ENCODE data around the gene MAPRE3.
"Not testable (repeated sequence)": the region's sequence is repeated elsewhere in the genome, so short reads cannot be mapped to it uniquely, and the experiment has no call there.

Gene MAPRE3

GRCh38 chr2:27069961-27070618, 99.7 kb downstream of the MAPRE3 start:
- Histone ChIP-seq H3K27ac (peak overlapping the region; percentile 75 to 93 (median 90); a peak in 21 of 22 replicates), H3K4me2 (peak overlapping the region; percentile 93 to 100 (median 99)), H3K27me3 (no peaks in the 10 kb centered on the region), H3K9ac (peak overlapping the region; percentile 83 to 96 (median 89)), H3K9me3 (replicated peaks in 1 of 11) (no peaks in the 10 kb centered on the region), H4K20me1 (peaks cover 15 to 55% (median 45%) of the 10 kb centered on the region in 11 experiments; a peak in 19 of 22 replicates), H3K4me1 (peaks cover 55 to 61% (median 59%) of the 10 kb centered on the region in 10 experiments), H3K36me3 (peaks cover 50 to 55% (median 53%) of the 10 kb centered on the region in 11 experiments), H3K4me3 (peak overlapping the region; percentile 77 to 97 (median 85))
- no peak for TF ChIP-seq Cebpa-rat (IDR thresholded peaks at IDR 0.05)

- no peak for TF ChIP-seq Cebpa-rat (IDR thresholded peaks at IDR 0.05)
- H3K9me3 ChIP-seq (replicated peaks in 1 of 11): no peaks in the 10 kb centered on the region
- H3K9ac ChIP-seq: peak overlapping the region; percentile 83 to 96 (median 89)
- peaks cover 15 to 53% (median 42%) of the 10 kb centered on the region in 11 experiments; a peak in 19 of 22 replicates for H4K20me1 ChIP-seq
- no peaks in the 10 kb centered on the region for H3K27me3 ChIP-seq
- H3K27ac ChIP-seq: peak overlapping the region; percentile 75 to 93 (median 90)
- peaks cover 45 to 48% (median 47%) of the 10 kb centered on the region in 11 experiments for H3K36me3 ChIP-seq
- H3K4me1 ChIP-seq: peaks cover 62 to 68% (median 66%) of the 10 kb centered on the region in 10 experiments
- H3K4me2 ChIP-seq: peak overlapping the region; percentile 93 to 100 (median 99)
- H3K4me3 ChIP-seq: peak overlapping the region; percentile 77 to 97 (median 85)
Measured at GRCh38 chr2:27070653-27071276, 100.3 kb downstream of the MAPRE3 start.

GRCh38 chr2:27071277-27071989, 101.0 kb downstream of the MAPRE3 start, which contains the start of gene OST4:
TSS of gene OST4 (minus strand) at chr2:27071654.
- peak within 1 kb of the TSS; percentile 75 to 93 (median 90) for H3K27ac ChIP-seq
- H4K20me1 ChIP-seq: peaks cover 15 to 46% (median 38%) of the 10 kb centered on the region in 11 experiments; a peak in 19 of 22 replicates
- H3K4me3 ChIP-seq: peak within 1 kb of the TSS; percentile 77 to 97 (median 85)
- peak within 1 kb of the TSS; percentile 83 to 96 (median 89) for H3K9ac ChIP-seq
- peaks cover 68 to 74% (median 72%) of the 10 kb centered on the region in 10 experiments for H3K4me1 ChIP-seq
- no peak for TF ChIP-seq Cebpa-rat (IDR thresholded peaks at IDR 0.05)
- peak within 1 kb of the TSS; percentile 93 to 100 (median 99) for H3K4me2 ChIP-seq
- H3K9me3 ChIP-seq (replicated peaks in 1 of 11): no peaks in the 10 kb centered on the region
- no peaks in the 10 kb centered on the region for H3K27me3 ChIP-seq
- H3K36me3 ChIP-seq: peaks cover 39 to 41% (median 40%) of the 10 kb centered on the region in 11 experiments

- Histone ChIP-seq H4K20me1 (peaks cover 11 to 39% (median 30%) of the 10 kb centered on the region in 11 experiments; a peak in 19 of 22 replicates), H3K27ac (peak overlapping the region; percentile 51 to 93 (median 90); a peak in 21 of 22 replicates), H3K9ac (peak overlapping the region; percentile 83 to 96 (median 89)), H3K27me3 (no peaks in the 10 kb centered on the region), H3K36me3 (peaks cover 31 to 34% (median 32%) of the 10 kb centered on the region in 11 experiments), H3K4me1 (peaks cover 74 to 82% (median 80%) of the 10 kb centered on the region in 10 experiments), H3K4me3 (peak overlapping the region; percentile 77 to 97 (median 85)), H3K9me3 (replicated peaks in 1 of 11) (no peaks in the 10 kb centered on the region), H3K4me2 (peak overlapping the region; percentile 93 to 100 (median 99))
- TF ChIP-seq Cebpa-rat (IDR thresholded peaks at IDR 0.05): no peak
Measured at GRCh38 chr2:27071990-27072830, 101.8 kb downstream of the MAPRE3 start.

GRCh38 chr2:27072920-27073319, 102.5 kb downstream of the MAPRE3 start:
- Histone ChIP-seq H3K9ac (peak overlapping the region; percentile 83 to 96 (median 89); a peak in 21 of 22 replicates), H3K4me3 (peak overlapping the region in 9 of 10 experiments; percentile 77 to 97 (median 86); a peak in 13 of 20 replicates), H3K27ac (peak overlapping the region in 10 of 11 experiments; percentile 77 to 93 (median 90); a peak in 20 of 22 replicates), H4K20me1 (peaks cover 4 to 32% (median 23%) of the 10 kb centered on the region in 11 experiments; a peak in 19 of 22 replicates), H3K4me2 (peak overlapping the region; percentile 93 to 100 (median 99)), H3K9me3 (replicated peaks in 1 of 11) (no peaks in the 10 kb centered on the region), H3K36me3 (peaks cover 24 to 27% (median 25%) of the 10 kb centered on the region in 11 experiments), H3K4me1 (peaks cover 81 to 89% (median 87%) of the 10 kb centered on the region in 10 experiments), H3K27me3 (no peaks in the 10 kb centered on the region)
- TF ChIP-seq Cebpa-rat (IDR thresholded peaks at IDR 0.05): no peak

GRCh38 chr2:27073782-27074181, 103.3 kb downstream of the MAPRE3 start:
- peak overlapping the region; percentile 93 to 100 (median 99) for H3K4me2 ChIP-seq
- peaks cover 78 to 91% (median 86%) of the 10 kb centered on the region in 10 experiments for H3K4me1 ChIP-seq
- no peak for TF ChIP-seq Cebpa-rat (IDR thresholded peaks at IDR 0.05)
- no peaks in the 10 kb centered on the region for H3K9me3 ChIP-seq (replicated peaks in 1 of 11)
- peak overlapping the region in 1 of 10 experiments; percentile 33; a peak in 1 of 20 replicates for H3K4me3 ChIP-seq
- peak overlapping the region; percentile 23 to 93 (median 90); a peak in 19 of 22 replicates for H3K27ac ChIP-seq
- peaks cover 0 to 24% (median 15%) of the 10 kb centered on the region in 11 experiments; a peak in 16 of 22 replicates for H4K20me1 ChIP-seq
- H3K36me3 ChIP-seq: peaks cover 15 to 18% (median 17%) of the 10 kb centered on the region in 11 experiments
- no peaks in the 10 kb centered on the region for H3K27me3 ChIP-seq
- H3K9ac ChIP-seq: peak overlapping the region in 10 of 11 experiments; percentile 40 to 72 (median 65); a peak in 18 of 22 replicates

- Histone ChIP-seq H3K9me3 (replicated peaks in 1 of 11) (no peaks in the 10 kb centered on the region), H3K4me3 (peak overlapping the region in 6 of 10 experiments; percentile 9 to 37 (median 26); a peak in 7 of 20 replicates), H3K27ac (peak overlapping the region; percentile 45 to 93 (median 90); a peak in 21 of 22 replicates), H4K20me1 (peaks cover 0 to 12% (median 5%) of the 10 kb centered on the region in 11 experiments; a peak in 9 of 22 replicates), H3K9ac (peak overlapping the region; percentile 15 to 72 (median 64); a peak in 20 of 22 replicates), H3K27me3 (no peaks in the 10 kb centered on the region), H3K4me1 (peaks cover 68 to 91% (median 77%) of the 10 kb centered on the region in 10 experiments), H3K36me3 (peaks cover 3 to 6% (median 5%) of the 10 kb centered on the region in 11 experiments; a peak in 17 of 22 replicates), H3K4me2 (peak overlapping the region; percentile 93 to 100 (median 99))
- peak in 2 of 11 experiments; percentile 51 to 66; a peak in 3 of 22 replicates for TF ChIP-seq Cebpa-rat (IDR thresholded peaks at IDR 0.05)
Measured at GRCh38 chr2:27074738-27075565, 104.5 kb downstream of the MAPRE3 start.

GRCh38 chr2:27075566-27075871, 105.1 kb downstream of the MAPRE3 start:
- not testable (repeated sequence) for H3K27me3 ChIP-seq; H4K20me1 ChIP-seq; H3K9me3 ChIP-seq (replicated peaks in 1 of 11); H3K36me3 ChIP-seq
- Histone ChIP-seq H3K4me2 (peak overlapping the region; percentile 93 to 100 (median 99)), H3K9ac (peak overlapping the region; percentile 15 to 72 (median 64); a peak in 20 of 22 replicates), H3K4me3 (peak overlapping the region in 5 of 10 experiments; percentile 2 to 35 (median 22); a peak in 7 of 20 replicates), H3K27ac (peak overlapping the region; percentile 45 to 93 (median 90); a peak in 21 of 22 replicates), H3K4me1 (peaks cover 68 to 91% (median 77%) of the 10 kb centered on the region in 10 experiments)

All from BLaER1 treated with 17β-estradiol and CSF1 and Interleukin-3, amounts not matched to agents 10 nM and 100 nM (cell line).